Measurements from ENCODE around the gene GRK5. TPM values are rescaled to one million over a fixed set of nuclear protein-coding genes. Genes with fewer than 3 reads are reported as not detected.

Gene GRK5
- total RNA-seq, 1 experiment from 2014 or later, result 2.9 TPM

GRCh38 chr10:119297207-119297968 is 90.0 kb downstream of the GRK5 start:
- no peak for DNase-seq (ENCODE audit: low read depth)

GRCh38 chr10:119298810-119299209 is 91.4 kb downstream of the GRK5 start:
- DNase-seq (ENCODE audit: low read depth), result no peak

- no peak for DNase-seq (ENCODE audit: low read depth)
Observed at GRCh38 chr10:119299531-119299930, 92.2 kb downstream of the GRK5 start.

DNA sequence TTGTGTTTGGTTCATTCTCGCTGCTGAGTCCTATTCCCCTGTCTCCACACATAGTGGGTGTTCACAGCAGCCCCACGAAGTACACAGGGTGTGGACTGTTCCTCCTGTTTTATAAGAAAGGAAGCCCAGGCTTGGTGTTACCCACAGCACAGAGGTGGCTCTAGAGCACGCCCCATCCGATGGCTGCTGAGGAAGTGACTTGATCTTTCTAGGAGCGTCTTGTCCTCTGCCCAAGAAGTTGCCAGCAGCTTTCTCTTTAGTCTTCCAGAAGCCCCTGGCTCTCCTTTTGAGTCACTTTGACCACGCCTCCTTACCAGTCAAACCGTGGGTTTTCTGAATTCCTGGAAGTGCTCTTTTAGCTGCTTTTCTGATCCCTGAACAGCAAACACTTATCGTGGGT is 94.0 kb downstream of the GRK5 start:
- DNase-seq (ENCODE audit: low read depth), result no peak

GRCh38 chr10:119302172-119302571 is 94.8 kb downstream of the GRK5 start:
- DNase-seq (ENCODE audit: low read depth), result no peak

DNA sequence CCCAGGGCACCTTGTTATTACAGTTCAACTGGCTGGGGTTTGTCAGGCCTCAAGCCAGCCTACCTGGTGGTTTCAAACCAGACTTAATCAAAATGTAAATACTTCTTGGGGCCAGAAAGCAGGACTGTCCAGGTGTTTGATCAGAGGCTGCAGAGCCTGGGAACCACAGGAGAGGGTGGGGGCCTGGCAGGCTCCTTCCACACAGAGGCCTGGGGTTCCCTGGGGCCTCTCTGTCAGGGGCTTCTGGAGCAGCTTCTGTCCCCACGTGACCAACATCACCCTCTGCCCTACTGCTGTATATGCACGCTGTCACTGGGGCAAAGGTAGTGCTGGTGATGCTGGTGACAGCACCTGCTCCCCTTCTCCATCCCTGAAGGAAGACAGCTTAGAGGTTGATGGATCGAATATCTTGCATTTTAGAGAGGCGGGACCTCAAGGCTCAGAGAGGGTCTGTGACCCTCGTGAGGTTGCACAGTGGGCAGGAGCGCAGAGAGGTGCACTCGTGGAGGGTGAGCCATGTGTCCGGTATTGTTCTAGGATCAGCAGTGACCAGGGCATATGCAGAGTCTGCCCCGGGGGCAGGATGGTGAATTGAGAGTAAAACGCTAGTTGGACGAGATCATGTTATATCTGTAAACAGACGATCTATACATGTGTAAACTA is 95.4 kb downstream of the GRK5 start:
- DNase-seq (ENCODE audit: low read depth), result no peak

GRCh38 chr10:119303886-119304285 is 96.5 kb downstream of the GRK5 start:
- DNase-seq (ENCODE audit: low read depth), result no peak

- no peak for DNase-seq (ENCODE audit: low read depth)
Observed at GRCh38 chr10:119304541-119304940, 97.2 kb downstream of the GRK5 start.

DNA sequence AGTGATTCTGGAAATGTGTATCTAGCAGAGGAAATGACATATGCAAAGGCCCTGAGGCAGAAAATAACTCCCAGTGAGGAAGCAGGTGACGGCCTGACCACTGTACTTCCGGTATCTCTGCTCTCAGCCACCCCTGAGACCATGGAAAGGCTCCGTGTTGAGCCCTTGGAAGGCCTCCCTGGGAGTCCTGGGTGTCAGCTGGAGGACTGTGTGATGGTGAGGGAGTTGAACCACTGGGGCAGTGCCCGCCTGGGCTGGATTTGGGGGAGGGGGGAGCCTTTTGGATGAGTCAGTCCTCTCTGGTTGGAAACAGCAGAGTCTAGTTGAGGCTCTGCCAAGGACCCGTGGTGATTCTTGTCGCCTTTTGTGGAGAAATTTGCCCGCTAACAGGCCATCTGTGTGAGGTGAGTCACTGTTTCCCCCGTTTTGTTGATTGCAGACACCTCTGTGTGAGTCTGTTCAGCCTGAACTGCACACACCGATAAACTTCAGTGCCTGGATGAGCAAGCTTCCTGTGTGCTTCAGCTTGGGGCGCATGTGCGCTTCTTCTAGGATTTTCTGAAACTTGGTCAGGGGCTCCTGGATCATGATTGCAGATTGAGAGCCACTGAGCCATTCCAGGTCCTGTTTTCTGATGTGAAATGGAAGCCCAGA is 98.6 kb downstream of the GRK5 start:
- peak; percentile 97 for DNase-seq (ENCODE audit: low read depth)

DNA sequence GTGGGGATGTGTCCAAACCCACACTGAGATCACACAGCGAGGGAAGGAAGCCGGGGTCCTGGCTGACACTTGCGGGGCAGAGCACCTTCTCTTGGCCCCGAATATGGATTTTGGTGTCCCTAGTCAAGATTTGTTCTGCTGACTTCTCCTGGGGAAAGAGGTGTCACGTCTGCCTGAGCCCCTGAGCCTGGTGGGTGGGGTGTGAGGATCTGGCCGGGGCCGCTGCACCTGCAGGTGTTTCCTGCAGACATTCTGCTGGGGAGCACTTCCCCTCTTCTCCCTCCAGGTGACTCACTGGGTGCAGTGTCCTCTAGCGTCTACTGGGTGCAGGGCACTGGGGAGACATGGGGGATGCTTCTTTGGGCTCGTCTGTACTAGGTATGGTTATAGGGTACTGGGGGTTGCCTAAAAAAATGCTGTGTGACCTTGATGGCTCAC is 99.2 kb downstream of the GRK5 start:
- DNase-seq (ENCODE audit: low read depth), result no peak

DNA sequence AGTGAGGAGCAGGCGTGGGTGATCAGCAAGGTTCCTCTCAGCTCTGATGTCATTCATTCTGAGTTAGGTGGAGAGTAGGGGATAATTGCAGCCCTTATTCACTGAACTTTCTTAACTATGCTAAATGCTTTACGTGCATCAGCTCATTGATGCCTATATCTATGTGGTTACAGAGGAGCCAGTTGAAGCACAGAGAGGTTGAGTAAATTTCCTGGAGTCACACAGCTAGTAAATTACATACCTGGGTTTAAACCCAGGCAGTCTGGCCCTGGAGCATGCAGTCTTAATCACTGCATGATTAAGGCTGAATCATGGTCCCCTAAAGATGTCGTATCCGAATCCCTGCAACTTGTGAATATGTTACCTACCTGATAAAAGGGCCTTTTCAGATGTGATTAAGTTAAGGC is 99.6 kb downstream of the GRK5 start:
- no peak for DNase-seq (ENCODE audit: low read depth)

- no peak for DNase-seq (ENCODE audit: low read depth)
Observed at GRCh38 chr10:119308089-119308488, 100.7 kb downstream of the GRK5 start.

DNA sequence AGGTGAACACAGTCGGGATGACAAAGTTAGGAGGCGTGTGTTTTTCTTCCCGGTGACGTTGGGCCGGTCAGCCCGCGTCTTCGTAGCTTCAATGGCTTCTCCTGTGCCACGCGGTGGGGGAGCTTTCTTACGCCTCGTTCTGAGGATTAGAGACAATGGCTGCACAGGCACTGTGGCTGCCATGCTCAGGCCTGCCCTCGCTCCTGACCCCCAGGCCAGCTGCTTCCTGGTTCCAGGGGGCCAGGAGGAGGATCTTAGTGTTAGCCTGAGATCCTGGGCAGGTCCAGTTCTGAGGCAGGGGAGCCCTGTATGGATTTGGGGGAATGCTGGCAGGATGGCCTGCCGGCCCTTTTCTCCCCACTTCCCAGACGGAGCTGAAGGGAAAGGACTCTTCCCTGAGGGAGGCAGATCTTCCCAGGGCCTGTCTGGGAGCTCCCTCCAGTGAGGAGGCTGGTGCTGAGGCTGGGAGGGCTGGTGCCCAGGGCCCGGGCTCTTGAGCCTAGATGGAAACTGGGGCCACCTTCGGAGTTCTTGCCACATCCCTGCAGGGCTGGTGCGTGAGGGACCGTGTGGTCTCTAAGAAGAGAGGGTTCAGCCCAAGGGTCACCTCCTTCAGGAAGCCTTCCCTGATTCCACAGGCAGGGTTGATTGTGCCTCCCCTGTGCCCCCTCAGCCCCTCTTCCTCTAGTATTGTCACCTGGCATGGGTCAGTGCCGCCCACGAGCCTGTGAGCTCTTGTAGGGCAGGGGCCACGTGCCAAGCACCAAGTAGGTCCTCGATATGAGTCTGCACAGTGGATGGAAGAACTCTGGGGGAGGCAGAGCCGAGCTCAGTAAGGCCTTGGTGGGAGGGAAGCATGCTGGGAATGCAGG is 101.4 kb downstream of the GRK5 start:
- DNase-seq (ENCODE audit: low read depth), result no peak

- no peak for DNase-seq (ENCODE audit: low read depth)
Observed at GRCh38 chr10:119309423-119309770, 102.0 kb downstream of the GRK5 start.

GRCh38 chr10:119310806-119311205 is 103.4 kb downstream of the GRK5 start:
- no peak for DNase-seq (ENCODE audit: low read depth)

GRCh38 chr10:119312241-119312640 is 104.9 kb downstream of the GRK5 start:
- DNase-seq (ENCODE audit: low read depth), result no peak

DNA sequence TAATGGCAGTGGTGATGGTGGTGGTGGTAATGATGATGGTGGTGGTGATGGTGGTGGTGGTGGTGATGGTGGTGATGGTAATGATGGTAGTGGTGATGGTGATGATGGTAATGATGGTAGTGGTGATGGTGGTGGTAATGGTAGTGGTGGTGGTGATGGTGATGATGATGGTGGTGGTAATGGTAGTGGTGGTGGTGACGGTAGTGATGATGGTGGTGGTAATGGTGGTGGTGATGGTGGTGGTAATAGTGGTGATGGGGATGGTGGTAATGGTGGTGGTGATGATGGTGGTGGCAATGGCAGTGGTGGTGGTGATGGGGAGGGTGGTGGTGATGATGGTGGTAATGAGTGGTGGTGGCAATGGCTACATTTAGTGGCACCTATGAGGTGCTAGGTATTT is 105.7 kb downstream of the GRK5 start:
- no peak for DNase-seq (ENCODE audit: low read depth)

- DNase-seq (ENCODE audit: low read depth), result peak; percentile 22
Observed at GRCh38 chr10:119313644-119314043, 106.3 kb downstream of the GRK5 start.

DNA sequence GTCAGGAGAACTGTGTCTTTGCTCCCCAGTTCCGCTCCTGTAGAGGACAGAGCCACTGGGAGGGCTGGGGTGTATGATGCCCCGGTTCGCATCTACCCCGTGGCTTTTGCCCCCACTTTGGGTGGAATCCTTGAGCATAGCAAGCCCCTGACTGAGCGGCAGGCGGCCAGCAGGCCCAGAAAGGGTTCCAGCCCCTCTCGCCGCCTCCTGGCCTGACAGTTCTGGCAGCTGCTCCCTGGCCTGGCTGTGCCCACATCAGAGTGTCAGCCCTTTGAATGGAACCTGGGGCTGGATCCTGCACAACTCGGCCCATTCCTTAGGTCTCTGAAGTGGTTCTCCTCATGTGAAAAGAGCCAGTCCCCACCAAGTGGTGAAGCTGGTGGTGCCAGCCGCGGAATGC is 106.7 kb downstream of the GRK5 start:
- no peak for DNase-seq (ENCODE audit: low read depth)

DNA sequence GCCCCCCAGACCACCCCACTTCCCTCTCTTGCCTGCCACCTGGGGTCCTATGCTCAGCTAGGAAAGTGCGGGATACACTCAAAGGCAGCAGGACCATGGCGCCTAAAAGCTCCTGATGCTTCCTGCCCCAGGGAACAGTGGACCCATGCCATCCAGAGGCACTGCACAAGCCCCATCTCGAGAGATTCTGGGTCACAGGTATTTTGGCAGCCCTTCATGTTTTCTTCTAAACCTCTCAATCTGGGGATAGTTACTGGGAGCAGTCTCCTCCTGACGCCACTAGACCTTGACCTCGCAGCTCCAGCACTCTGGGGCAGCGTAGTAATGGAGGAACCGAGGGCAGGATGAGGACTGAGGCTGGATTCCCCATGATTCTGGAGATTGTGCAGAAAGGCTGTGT is 107.1 kb downstream of the GRK5 start:
- DNase-seq (ENCODE audit: low read depth), result no peak

DNA sequence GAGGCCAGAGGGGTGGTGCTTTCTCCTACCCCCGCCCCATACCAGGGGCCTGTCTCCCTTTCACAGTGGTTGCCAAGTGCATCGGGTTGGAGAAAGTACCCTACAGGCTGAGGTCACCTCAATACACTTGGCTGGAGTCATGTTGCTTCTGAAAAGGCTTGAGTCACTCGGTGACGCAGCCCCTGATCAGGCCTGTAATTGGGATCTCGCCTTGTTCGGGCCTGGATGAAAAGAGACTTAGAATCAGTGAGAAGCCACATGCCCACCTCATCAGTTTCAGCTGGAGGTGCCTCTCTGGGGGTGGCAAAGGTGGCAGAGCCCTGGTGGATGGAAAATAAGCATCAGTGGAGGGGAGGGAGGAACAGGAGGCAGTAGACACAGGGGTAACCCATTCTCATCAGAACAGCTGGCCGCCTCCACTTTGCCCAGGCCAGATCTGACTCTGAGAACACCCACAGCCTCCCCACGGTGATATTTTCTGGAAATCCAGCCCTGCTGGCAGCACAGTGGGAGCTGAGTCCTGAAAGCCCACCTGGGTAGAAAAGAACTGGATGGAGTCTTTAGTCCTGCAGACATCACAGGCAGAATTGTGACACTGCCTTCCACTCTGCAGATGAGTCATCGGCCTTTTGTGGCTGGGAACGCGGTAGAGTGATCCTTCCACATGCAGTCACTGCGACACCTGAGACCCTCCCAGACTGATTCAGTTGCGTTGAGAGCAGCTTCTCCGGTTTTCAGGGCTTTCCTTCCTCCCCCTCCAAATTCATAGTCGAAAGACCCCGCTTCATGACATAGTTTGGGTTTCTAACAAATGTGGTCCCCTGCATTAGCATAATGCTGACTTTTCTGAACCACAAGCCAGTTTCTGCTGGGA is 108.0 kb downstream of the GRK5 start:
- peak; percentile 86 for DNase-seq (ENCODE audit: low read depth)

All from RPMI7951 (cell line).